IMR-90 (cell line): ENCODE data around the gene CIZ1. TPM values are rescaled to one million over a fixed set of nuclear protein-coding genes. Genes with fewer than 3 reads are reported as not detected.

Source experiments
- ATAC-seq: fragments of 200-7000 bp; cut with Tn5 transposase; 2 replicates; pipeline ENCODE4 v1.9.1; 2020; ENCODE audit warnings: low read depth, mild to moderate bottlenecking, moderate library complexity
- BruUV-seq: library from RNA; stranded (reverse); fragments of 400-500 nt; replicated peaks from 2 replicates; lab custom pipeline; 2021; lab: Mats Ljungman, UMichigan
- CTCF ChIA-PET: fragments of 300-600 bp; formaldehyde crosslinking; extraction: SDS; loops from one replicate; lab custom pipeline; 2021; ENCODE audit warnings: antibody characterized with exemption; lab: Yijun Ruan, JAX
- POLR2A ChIA-PET: fragments of 300-600 bp; sonication (Branson Sonifier 250); formaldehyde crosslinking; loops from one replicate; lab custom pipeline; 2022; ENCODE audit warnings: antibody characterized with exemption; ENCODE audit not compliant: unreplicated experiment; lab: Charles Lee
- DNase-seq: peaks from one replicate; pipeline ENCODE4 v3.0.0; 2013
- H2AFZ ChIP-seq: replicated peaks from 2 replicates; pipeline ENCODE3; 2013; ENCODE audit warnings: low read length, mild to moderate bottlenecking; ENCODE audit not compliant: poor library complexity
- H2AK5ac ChIP-seq: 2 replicates; pipeline ENCODE4 v1.6.1; 2013; ENCODE audit warnings: low read depth, low read length, inconsistent platforms
- H2AK9ac ChIP-seq: replicated peaks from 2 replicates; pipeline ENCODE3; 2013; ENCODE audit warnings: mild to moderate bottlenecking, low read depth, low read length, moderate library complexity; ENCODE audit not compliant: poor library complexity
- H2BK120ac ChIP-seq: 2 replicates; pipeline ENCODE4 v1.6.1; 2013; ENCODE audit warnings: low read depth, low read length, inconsistent platforms
- H2BK15ac ChIP-seq: 3 replicates; pipeline ENCODE4 v1.6.1; 2013; ENCODE audit warnings: low read depth, low read length, inconsistent platforms
- H2BK20ac ChIP-seq: 2 replicates; pipeline ENCODE4 v1.6.1; 2013; ENCODE audit warnings: low read depth, mild to moderate bottlenecking, inconsistent platforms, low read length, moderate library complexity
- H2BK5ac ChIP-seq: 2 replicates; pipeline ENCODE4 v1.6.1; 2013; ENCODE audit warnings: mild to moderate bottlenecking, low read depth, low read length, inconsistent platforms; ENCODE audit not compliant: poor library complexity, severe bottlenecking
- H3K14ac ChIP-seq: replicated peaks from 2 replicates; pipeline ENCODE4 v1.6.1; 2013; ENCODE audit warnings: low read depth, low read length, inconsistent platforms
- H3K18ac ChIP-seq: 2 replicates; pipeline ENCODE4 v1.6.1; 2013; ENCODE audit warnings: low read depth, low read length, control low read depth
- H3K23ac ChIP-seq: 2 replicates; pipeline ENCODE4 v1.6.1; 2013; ENCODE audit warnings: low read depth, low read length, inconsistent platforms
- H3K27ac ChIP-seq: 2 replicates; pipeline ENCODE4 v1.5.1; 2013; ENCODE audit warnings: mild to moderate bottlenecking, control low read depth, low read length; ENCODE audit not compliant: insufficient read depth
- H3K27me3 ChIP-seq: 2 replicates; pipeline ENCODE4 v1.6.1; 2013; ENCODE audit warnings: low read length; ENCODE audit not compliant: control insufficient read depth, insufficient read depth
- H3K36me3 ChIP-seq: 2 replicates; pipeline ENCODE4 v1.6.1; 2013; ENCODE audit warnings: low read length, mixed read lengths; ENCODE audit not compliant: control insufficient read depth, insufficient read depth
- H3K4ac ChIP-seq: 2 replicates; pipeline ENCODE4 v1.6.1; 2013; ENCODE audit warnings: low read depth, low read length, inconsistent platforms
- H3K4me1 ChIP-seq: 2 replicates; pipeline ENCODE4 v1.6.1; 2013; ENCODE audit warnings: low read length, mixed read lengths; ENCODE audit not compliant: control insufficient read depth, insufficient read depth
- H3K4me2 ChIP-seq: 2 replicates; pipeline ENCODE4 v1.6.1; 2013; ENCODE audit warnings: low read depth, mild to moderate bottlenecking, control low read depth, low read length, moderate library complexity
- H3K4me3 ChIP-seq: 2 replicates; pipeline ENCODE4 v1.5.1; 2013; ENCODE audit warnings: low read depth, mild to moderate bottlenecking, control low read depth, low read length, moderate library complexity; ENCODE audit not compliant: insufficient read depth
- H3K56ac ChIP-seq: 2 replicates; pipeline ENCODE4 v1.6.1; 2013; ENCODE audit warnings: low read length, inconsistent platforms; ENCODE audit not compliant: insufficient read depth; ENCODE audit errors: extremely low read depth
- H3K79me1 ChIP-seq, 2 experiments: 2 replicates each; pipeline ENCODE4 v1.6.1; 2013; ENCODE audit warnings: low read length in 2 of 2, inconsistent platforms in 1 of 2, low read depth in 1 of 2
- H3K9ac ChIP-seq: 2 replicates; pipeline ENCODE4 v1.6.1; 2013; ENCODE audit warnings: low read depth, low read length, control low read depth
- H3K9me1 ChIP-seq: 2 replicates; pipeline ENCODE4 v1.6.1; 2013; ENCODE audit warnings: low read length, inconsistent platforms; ENCODE audit not compliant: insufficient read depth
- H3K9me3 ChIP-seq: 2 replicates; pipeline ENCODE4 v1.6.1; 2013; ENCODE audit warnings: low read length; ENCODE audit not compliant: control insufficient read depth, insufficient read depth
- H4K20me1 ChIP-seq: 2 replicates; pipeline ENCODE4 v1.6.1; 2013; ENCODE audit warnings: low read length, inconsistent platforms; ENCODE audit not compliant: insufficient read depth
- H4K5ac ChIP-seq: 2 replicates; pipeline ENCODE4 v1.6.1; 2013; ENCODE audit warnings: mild to moderate bottlenecking, low read depth, low read length, control low read depth
- H4K8ac ChIP-seq, 2 experiments: 2 replicates each; pipeline ENCODE4 v1.6.1; 2013; ENCODE audit warnings: low read depth in 2 of 2, low read length in 2 of 2, control low read depth in 1 of 2, inconsistent platforms in 1 of 2
- H4K91ac ChIP-seq: 2 replicates; pipeline ENCODE4 v1.6.1; 2013; ENCODE audit warnings: low read depth, low read length, inconsistent platforms; ENCODE audit not compliant: insufficient read depth
- BHLHE40 ChIP-seq: fragments of 150-350 bp; IDR thresholded peaks from 2 replicates; pipeline ENCODE4 v1.6.1; 2016; ENCODE audit warnings: mild to moderate bottlenecking, low read depth, low read length
- CEBPB ChIP-seq: IDR thresholded peaks from 2 replicates; pipeline ENCODE4 v1.6.1; 2012; ENCODE audit warnings: low read depth, low read length, improper control_type of control experiment
- CHD1 ChIP-seq: IDR thresholded peaks from 2 replicates; pipeline ENCODE4 v1.6.1; 2012; ENCODE audit warnings: low read depth, low read length, improper control_type of control experiment
- FOS ChIP-seq: fragments of 150-350 bp; IDR thresholded peaks from 2 replicates; pipeline ENCODE4 v1.6.1; 2016; ENCODE audit warnings: low read depth, low read length
- MAFK ChIP-seq: IDR thresholded peaks from 2 replicates; pipeline ENCODE4 v1.6.1; 2012; ENCODE audit warnings: low read depth, low read length, improper control_type of control experiment
- MAZ ChIP-seq: IDR thresholded peaks from 2 replicates; pipeline ENCODE4 v1.6.1; 2012; ENCODE audit warnings: low read depth, mild to moderate bottlenecking, low read length, improper control_type of control experiment, moderate library complexity, borderline replicate concordance
- MXI1 ChIP-seq: IDR thresholded peaks from 2 replicates; pipeline ENCODE4 v1.6.1; 2012; ENCODE audit warnings: low read depth, mild to moderate bottlenecking, low read length, moderate library complexity, borderline replicate concordance
- NFE2L2 ChIP-seq: fragments of 150-350 bp; IDR thresholded peaks from 2 replicates; pipeline ENCODE4 v1.6.1; 2016; ENCODE audit warnings: low read depth, mild to moderate bottlenecking, low read length
- POLR2A ChIP-seq: IDR thresholded peaks from 2 replicates; pipeline ENCODE4 v1.6.1; 2012; ENCODE audit warnings: mild to moderate bottlenecking, low read depth, low read length
- RAD21 ChIP-seq: IDR thresholded peaks from 2 replicates; pipeline ENCODE4 v1.6.1; 2012; ENCODE audit warnings: low read length, improper control_type of control experiment
- RCOR1 ChIP-seq: IDR thresholded peaks from 2 replicates; pipeline ENCODE4 v1.6.1; 2012; ENCODE audit warnings: mild to moderate bottlenecking, low read length, improper control_type of control experiment; ENCODE audit not compliant: insufficient replicate concordance
- RFX5 ChIP-seq: IDR thresholded peaks from 2 replicates; pipeline ENCODE4 v1.8.0; 2012; ENCODE audit warnings: low read depth, mild to moderate bottlenecking, low read length, moderate library complexity
- SMC3 ChIP-seq: fragments of 150-350 bp; IDR thresholded peaks from 2 replicates; pipeline ENCODE4 v1.6.1; 2016; ENCODE audit warnings: low read depth, mild to moderate bottlenecking, antibody characterized with exemption, low read length, moderate library complexity
- WGBS, 2 experiments: methylation state at CpG; one replicate each; pipeline versions ENCODE4 v1.1.5 to v1.1.7; 2013; ENCODE audit warnings: missing lambda C conversion rate in 2 of 2; ENCODE audit not compliant: insufficient read length in 1 of 2; ENCODE audit errors: extremely low coverage in 2 of 2; 5-methylcytosine and 5-hydroxymethylcytosine counted together
- dilution Hi-C: fragments of 300-500 bp; cut with HindIII; formaldehyde crosslinking; loops from one replicate; pipeline ENCODE4 v1.14.3; 2018; ENCODE audit warnings: low sequenced_read_pairs; ENCODE audit not compliant: unreplicated experiment
- in situ Hi-C: fragments of 300-500 bp; cut with MboI; formaldehyde crosslinking; loops from 3 replicates; pipeline ENCODE4 v1.14.3; 2019; ENCODE audit warnings: low sequenced_read_pairs, inconsistent platforms, mixed read lengths
- intact Hi-C: fragments of 100-400 bp; cut with micrococcal nuclease; formaldehyde crosslinking; loops from 2 replicates; pipeline ENCODE4 v1.10.0; 2022
- polyA plus RNA-seq, 3 experiments: library from polyadenylated mRNA; depleted of rRNA; stranded (reverse); fragments of >200 nt; gene quantifications; 2 replicates each; pipeline ENCODE4 v1.2.3, GENCODE V29; 2012; ENCODE audit warnings: low replicate concordance in 1 of 3
- total RNA-seq: library from RNA; depleted of rRNA; stranded (reverse); fragments of >200 nt; gene quantifications from 2 replicates; pipeline ENCODE4 v1.2.3, GENCODE V29; 2012
- TF ChIP-seq, protein P1 (sequence below): fragments of 150-350 bp; IDR thresholded peaks from 2 replicates; pipeline ENCODE4 v1.6.1; 2017; ENCODE audit warnings: mild to moderate bottlenecking, antibody characterized with exemption, low read length, low read depth
- TF ChIP-seq, protein P2 (sequence below): conservative IDR thresholded peaks from 2 replicates; pipeline ENCODE4 v1.5.1; 2012; ENCODE audit warnings: mild to moderate bottlenecking, low read depth, low read length, improper control_type of control experiment
- TF ChIP-seq, protein P3 (sequence below): fragments of 150-350 bp; IDR thresholded peaks from 2 replicates; pipeline ENCODE4 v1.6.1; 2016; ENCODE audit warnings: low read depth, mild to moderate bottlenecking, low read length, moderate library complexity, borderline replicate concordance

CIZ1 gene
- total and polyA plus RNA-seq, 2 of the 4 experiments (the other 2 are of a cell fraction): 13.8 to 51.9 TPM

DNA sequence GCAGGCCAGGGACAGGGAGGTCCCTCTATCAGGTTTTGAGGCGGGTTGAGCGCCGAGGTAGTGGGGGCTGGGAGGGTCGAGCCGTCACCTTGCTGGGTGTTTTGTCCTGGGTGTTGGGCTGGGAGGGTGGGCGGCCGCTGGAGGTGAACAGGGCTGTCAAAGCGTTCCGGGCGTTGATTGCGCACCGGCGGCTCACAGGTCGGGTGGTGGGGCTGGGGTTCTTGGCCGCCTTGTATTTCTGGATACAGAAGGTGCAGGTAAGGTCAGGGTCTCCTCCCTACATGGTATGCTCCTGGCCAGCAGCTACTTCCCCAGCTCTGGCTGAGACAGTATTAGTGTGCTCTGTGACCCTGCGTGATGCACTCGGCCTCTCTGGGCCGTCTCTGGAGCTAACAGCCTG, 25.2 kb downstream of the CIZ1 start:
- no peak overlapping the region for H3K56ac ChIP-seq
- no CpG with 5 or more reads among the region's 18 CpGs for WGBS, 2 experiments
- H2AFZ ChIP-seq: no peak overlapping the region
- H3K9me3 ChIP-seq: no peaks in the 10 kb centered on the region
- H3K4ac ChIP-seq: no peak overlapping the region
- H2BK15ac ChIP-seq: no peak overlapping the region
- H2AK9ac ChIP-seq: no peak overlapping the region
- no peak overlapping the region for H3K4me2 ChIP-seq
- H3K9ac ChIP-seq: no peak overlapping the region
- ChIA-PET CTCF (no interaction called here), POLR2A (no interaction called here)
- no peak overlapping the region for H3K27ac ChIP-seq
- H4K20me1 ChIP-seq: peaks cover 9% of the 10 kb centered on the region
- TF ChIP-seq MAZ (no peak), CHD1 (no peak), RCOR1 (no peak), FOS (no peak), RFX5 (no peak), BHLHE40 (no peak), SMC3 (no peak), MAFK (no peak), RAD21 (no peak), NFE2L2 (no peak), CEBPB (no peak), POLR2A (no peak), MXI1 (no peak)
- TF ChIP-seq, protein P1, sequence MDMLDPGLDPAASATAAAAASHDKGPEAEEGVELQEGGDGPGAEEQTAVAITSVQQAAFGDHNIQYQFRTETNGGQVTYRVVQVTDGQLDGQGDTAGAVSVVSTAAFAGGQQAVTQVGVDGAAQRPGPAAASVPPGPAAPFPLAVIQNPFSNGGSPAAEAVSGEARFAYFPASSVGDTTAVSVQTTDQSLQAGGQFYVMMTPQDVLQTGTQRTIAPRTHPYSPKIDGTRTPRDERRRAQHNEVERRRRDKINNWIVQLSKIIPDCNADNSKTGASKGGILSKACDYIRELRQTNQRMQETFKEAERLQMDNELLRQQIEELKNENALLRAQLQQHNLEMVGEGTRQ: no peak
- TF ChIP-seq, protein P2, sequence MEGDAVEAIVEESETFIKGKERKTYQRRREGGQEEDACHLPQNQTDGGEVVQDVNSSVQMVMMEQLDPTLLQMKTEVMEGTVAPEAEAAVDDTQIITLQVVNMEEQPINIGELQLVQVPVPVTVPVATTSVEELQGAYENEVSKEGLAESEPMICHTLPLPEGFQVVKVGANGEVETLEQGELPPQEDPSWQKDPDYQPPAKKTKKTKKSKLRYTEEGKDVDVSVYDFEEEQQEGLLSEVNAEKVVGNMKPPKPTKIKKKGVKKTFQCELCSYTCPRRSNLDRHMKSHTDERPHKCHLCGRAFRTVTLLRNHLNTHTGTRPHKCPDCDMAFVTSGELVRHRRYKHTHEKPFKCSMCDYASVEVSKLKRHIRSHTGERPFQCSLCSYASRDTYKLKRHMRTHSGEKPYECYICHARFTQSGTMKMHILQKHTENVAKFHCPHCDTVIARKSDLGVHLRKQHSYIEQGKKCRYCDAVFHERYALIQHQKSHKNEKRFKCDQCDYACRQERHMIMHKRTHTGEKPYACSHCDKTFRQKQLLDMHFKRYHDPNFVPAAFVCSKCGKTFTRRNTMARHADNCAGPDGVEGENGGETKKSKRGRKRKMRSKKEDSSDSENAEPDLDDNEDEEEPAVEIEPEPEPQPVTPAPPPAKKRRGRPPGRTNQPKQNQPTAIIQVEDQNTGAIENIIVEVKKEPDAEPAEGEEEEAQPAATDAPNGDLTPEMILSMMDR: no peak
- TF ChIP-seq, protein P3, sequence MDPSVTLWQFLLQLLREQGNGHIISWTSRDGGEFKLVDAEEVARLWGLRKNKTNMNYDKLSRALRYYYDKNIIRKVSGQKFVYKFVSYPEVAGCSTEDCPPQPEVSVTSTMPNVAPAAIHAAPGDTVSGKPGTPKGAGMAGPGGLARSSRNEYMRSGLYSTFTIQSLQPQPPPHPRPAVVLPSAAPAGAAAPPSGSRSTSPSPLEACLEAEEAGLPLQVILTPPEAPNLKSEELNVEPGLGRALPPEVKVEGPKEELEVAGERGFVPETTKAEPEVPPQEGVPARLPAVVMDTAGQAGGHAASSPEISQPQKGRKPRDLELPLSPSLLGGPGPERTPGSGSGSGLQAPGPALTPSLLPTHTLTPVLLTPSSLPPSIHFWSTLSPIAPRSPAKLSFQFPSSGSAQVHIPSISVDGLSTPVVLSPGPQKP: no peak
- in situ Hi-C loops (no loop called here), dilution Hi-C loops (no loop called here), intact Hi-C loops (no loop called here)
- H3K27me3 ChIP-seq: no peaks in the 10 kb centered on the region
- no peak overlapping the region for H2BK5ac ChIP-seq
- no peak overlapping the region for H3K23ac ChIP-seq
- peaks cover 11% of the 10 kb centered on the region for H3K9me1 ChIP-seq
- peaks cover 65% of the 10 kb centered on the region for H3K36me3 ChIP-seq
- peaks cover 3% of the 10 kb centered on the region; the same call in 1 of the 2 replicates for H3K4me1 ChIP-seq
- no peak overlapping the region for H2AK5ac ChIP-seq
- no peak overlapping the region for H4K91ac ChIP-seq
- H3K79me1 ChIP-seq: peaks cover 10 to 62% of the 10 kb centered on the region in 2 experiments
- no peak overlapping the region for H2BK20ac ChIP-seq
- DNase-seq (no peak), ATAC-seq (no peak)
- BruUV-seq: no TSS peak
- no peak overlapping the region for H2BK120ac ChIP-seq
- no peak overlapping the region for H3K18ac ChIP-seq
- H3K4me3 ChIP-seq: no peak overlapping the region
- no peak overlapping the region for H3K14ac ChIP-seq
- no peak overlapping the region for H4K8ac ChIP-seq
- H4K5ac ChIP-seq: no peak overlapping the region
